GM12875 (cell line): ENCODE measurements around the gene TP63.

ENCODE experiments used
- H3K4me3 ChIP-seq: one replicate; pipeline ENCODE4 v1.5.1; 2011; ENCODE audit warnings: low read depth, low read length, control low read depth
- TF ChIP-seq, protein P1 (sequence below): IDR thresholded peaks from 2 replicates; pipeline ENCODE4 v1.5.1; 2011; ENCODE audit warnings: low read depth, mild to moderate bottlenecking, control low read depth, inconsistent platforms, low read length, moderate library complexity, borderline replicate concordance; ENCODE audit not compliant: insufficient read depth

The TP63 gene

DNA sequence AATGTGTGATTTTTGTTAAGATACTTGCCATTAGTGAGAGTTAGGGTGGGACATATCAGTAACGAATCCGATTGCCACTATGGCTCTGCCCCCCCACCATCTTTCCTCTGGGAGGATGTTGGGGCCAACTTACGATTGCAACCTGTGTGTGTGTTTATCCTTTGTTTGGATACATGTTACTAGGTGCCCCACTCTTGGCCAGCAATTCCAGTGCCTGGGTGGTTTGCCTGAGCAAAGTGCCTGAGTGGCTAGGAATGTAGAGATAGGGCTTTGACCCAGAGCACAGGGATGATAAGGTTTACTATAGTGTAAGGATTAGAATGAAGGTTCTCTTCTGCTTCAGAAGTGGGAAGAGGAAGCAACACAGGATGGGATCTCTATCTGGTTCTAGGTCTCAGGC lies 231.8 kb downstream of the TP63 start:
- no peak overlapping the region for H3K4me3 ChIP-seq
- TF ChIP-seq, protein P1, sequence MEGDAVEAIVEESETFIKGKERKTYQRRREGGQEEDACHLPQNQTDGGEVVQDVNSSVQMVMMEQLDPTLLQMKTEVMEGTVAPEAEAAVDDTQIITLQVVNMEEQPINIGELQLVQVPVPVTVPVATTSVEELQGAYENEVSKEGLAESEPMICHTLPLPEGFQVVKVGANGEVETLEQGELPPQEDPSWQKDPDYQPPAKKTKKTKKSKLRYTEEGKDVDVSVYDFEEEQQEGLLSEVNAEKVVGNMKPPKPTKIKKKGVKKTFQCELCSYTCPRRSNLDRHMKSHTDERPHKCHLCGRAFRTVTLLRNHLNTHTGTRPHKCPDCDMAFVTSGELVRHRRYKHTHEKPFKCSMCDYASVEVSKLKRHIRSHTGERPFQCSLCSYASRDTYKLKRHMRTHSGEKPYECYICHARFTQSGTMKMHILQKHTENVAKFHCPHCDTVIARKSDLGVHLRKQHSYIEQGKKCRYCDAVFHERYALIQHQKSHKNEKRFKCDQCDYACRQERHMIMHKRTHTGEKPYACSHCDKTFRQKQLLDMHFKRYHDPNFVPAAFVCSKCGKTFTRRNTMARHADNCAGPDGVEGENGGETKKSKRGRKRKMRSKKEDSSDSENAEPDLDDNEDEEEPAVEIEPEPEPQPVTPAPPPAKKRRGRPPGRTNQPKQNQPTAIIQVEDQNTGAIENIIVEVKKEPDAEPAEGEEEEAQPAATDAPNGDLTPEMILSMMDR: no peak

DNA sequence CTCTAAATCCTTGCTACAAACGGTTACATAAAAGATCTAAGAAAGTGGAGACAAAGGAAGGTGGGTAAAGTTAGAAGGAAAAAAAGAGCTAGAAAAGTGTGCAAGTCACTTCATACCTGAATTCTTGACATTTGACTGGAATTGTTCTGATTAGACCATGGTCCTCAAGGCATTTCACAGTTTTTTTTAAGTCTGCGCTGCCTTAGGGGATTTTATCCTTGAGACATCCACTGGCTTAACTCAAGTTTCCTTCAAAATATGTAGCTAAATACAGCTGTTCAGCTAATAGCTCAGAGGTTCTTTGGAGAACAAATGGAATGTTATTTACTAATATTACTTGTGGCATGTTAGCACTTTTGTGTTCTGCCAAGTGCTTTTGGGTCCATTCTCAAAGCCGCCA lies 236.9 kb downstream of the TP63 start:
- H3K4me3 ChIP-seq: no peak overlapping the region
- TF ChIP-seq, protein P1: no peak

GRCh38 chr3:189869165-189869564 lies 238.0 kb downstream of the TP63 start:
- no peak overlapping the region for H3K4me3 ChIP-seq
- TF ChIP-seq, protein P1: no peak

GRCh38 chr3:189871418-189871817 lies 240.2 kb downstream of the TP63 start:
- no peak overlapping the region for H3K4me3 ChIP-seq
- TF ChIP-seq, protein P1: no peak

DNA sequence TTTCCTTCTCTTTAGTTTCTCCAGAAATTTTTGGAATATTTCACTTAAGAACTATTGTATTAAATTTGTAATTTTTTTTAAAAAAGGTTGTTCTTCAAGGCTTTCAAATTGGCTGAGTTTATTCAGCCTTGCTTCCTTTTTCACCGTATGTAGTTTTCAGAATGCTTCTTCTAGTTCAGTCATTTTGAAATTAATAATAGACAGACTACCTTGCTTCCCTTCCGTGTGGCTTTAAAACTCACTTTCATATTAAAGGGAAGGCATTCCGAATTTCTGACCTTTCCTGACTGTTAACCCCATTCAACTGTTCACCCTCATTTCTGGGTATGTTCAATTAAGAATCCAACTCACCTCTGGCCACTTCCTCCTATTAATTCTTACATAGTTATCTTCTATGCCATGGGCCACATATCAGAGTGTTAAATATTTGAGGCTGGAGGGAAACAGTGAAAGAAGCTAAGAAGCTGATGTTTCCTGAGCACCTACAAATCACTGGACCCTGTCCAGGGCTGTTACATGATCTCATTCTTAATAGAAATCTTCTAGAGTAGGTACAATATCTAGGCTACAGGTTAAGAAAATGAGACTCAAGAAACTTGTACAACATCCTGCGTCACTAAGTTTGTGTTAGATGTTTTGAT lies 252.0 kb downstream of the TP63 start:
- TF ChIP-seq, protein P1: no peak
- H3K4me3 ChIP-seq: no peak overlapping the region

GRCh38 chr3:189890496-189890895 lies 259.3 kb downstream of the TP63 start:
- H3K4me3 ChIP-seq: no peak overlapping the region
- TF ChIP-seq, protein P1: no peak

- TF ChIP-seq, protein P1: no peak
- H3K4me3 ChIP-seq: no peak overlapping the region
Measured at GRCh38 chr3:189896533-189896932, 265.3 kb downstream of the TP63 start.
